Ramos (cell line): ENCODE data around the gene ERFE.
"Not testable (repeated sequence)": the region's sequence is repeated elsewhere in the genome, so short reads cannot be mapped to it uniquely, and the experiment has no call there.

Experiments used
- in situ Hi-C: fragments of 300-500 bp; cut with MboI; formaldehyde crosslinking; loops from one replicate; pipeline ENCODE4 v1.14.3; 2022; ENCODE audit warnings: low sequenced_read_pairs; ENCODE audit not compliant: unreplicated experiment

ERFE gene

GRCh38 chr2:238166391-238167343, 7.9 kb downstream of the ERFE start:
- in situ Hi-C loops = loop anchor here (5.0 kb wide), 1 partner anchor 86 kb away; no protein-coding TSS in a partner anchor

- in situ Hi-C loops = loop anchor here (5.0 kb wide), 1 partner anchor 85 kb away; no protein-coding TSS in a partner anchor
Measured at GRCh38 chr2:238167344-238167715, 8.6 kb downstream of the ERFE start.

DNA sequence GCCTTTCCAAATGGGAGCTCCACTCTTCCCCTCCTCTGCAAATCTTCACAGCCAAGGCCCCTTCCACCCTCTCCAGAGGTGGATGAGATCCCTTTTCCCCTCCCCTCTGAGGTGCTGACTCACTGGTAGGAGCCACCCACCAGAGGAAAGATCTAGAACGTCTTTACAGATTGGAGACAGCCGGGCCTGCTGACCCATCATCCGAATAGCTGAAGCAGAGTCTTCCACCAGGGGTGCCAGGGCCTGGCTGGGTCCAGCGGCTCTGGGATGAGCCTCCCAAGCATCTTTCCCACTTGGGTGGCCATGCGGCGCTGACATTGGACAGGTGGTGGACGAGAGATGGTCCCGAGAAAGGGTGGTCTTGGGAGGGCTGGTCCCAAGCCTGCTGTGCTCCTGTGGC, 9.0 kb downstream of the ERFE start:
- in situ Hi-C loops = loop anchor here (5.0 kb wide), 1 partner anchor 85 kb away; no protein-coding TSS in a partner anchor

GRCh38 chr2:238168196-238169047, 9.7 kb downstream of the ERFE start:
- in situ Hi-C loops = loop anchor here (5.0 kb wide), 1 partner anchor 84 kb away; no protein-coding TSS in a partner anchor

GRCh38 chr2:238169048-238169707, 10.4 kb downstream of the ERFE start:
- in situ Hi-C loops = loop anchor here (5.0 kb wide), 1 partner anchor 83 kb away; no protein-coding TSS in a partner anchor

DNA sequence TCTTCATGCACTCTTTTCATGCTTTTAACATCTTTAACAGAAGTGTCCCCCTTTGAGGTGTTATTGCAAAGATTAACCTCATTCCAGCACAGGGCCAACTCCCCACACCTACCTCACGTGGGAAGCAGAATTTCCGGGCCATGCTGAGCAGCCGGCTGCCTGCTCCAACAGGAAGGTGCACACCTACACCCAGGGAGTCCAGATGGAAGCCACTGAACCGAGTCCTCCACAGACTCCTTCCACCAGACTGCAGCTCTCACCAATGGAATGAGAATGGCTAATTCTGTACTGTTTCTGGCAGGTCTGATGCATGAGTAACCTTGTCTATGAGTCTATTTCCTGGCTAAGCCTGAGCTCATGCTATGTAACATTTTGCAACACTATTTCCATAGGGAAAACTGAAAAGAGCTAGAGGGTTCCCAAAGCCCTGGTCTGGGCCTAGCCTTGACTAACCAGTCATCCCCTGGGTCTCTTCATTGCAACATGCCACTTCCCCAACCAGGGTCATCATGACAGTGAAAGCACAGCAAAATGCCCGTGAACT, 11.0 kb downstream of the ERFE start:
- in situ Hi-C loops = loop anchor here (5.0 kb wide), 1 partner anchor 83 kb away; no protein-coding TSS in a partner anchor

- in situ Hi-C loops = no loop called here
Measured at GRCh38 chr2:238170386-238171071, 11.8 kb downstream of the ERFE start.

DNA sequence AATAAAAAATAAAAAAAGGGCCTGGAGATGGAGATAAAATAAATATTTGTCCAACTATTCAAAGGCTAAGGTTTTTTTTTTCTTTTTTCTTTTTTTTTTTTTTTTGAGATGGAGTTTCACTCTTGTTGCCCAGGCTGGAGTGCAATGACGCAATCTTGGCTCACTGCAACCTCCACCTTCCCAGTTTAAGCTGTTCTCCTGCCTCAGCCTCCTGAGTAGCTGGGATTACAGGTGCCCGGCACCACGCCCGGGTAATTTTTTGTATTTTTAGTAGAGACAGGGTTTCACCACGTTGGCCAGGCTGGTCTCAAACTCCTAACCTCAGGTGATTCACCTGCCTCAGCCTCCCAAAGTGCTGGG, 12.3 kb downstream of the ERFE start:
- in situ Hi-C loops = not testable (repeated sequence)

GRCh38 chr2:238171575-238172187, 12.9 kb downstream of the ERFE start:
- in situ Hi-C loops = no loop called here

DNA sequence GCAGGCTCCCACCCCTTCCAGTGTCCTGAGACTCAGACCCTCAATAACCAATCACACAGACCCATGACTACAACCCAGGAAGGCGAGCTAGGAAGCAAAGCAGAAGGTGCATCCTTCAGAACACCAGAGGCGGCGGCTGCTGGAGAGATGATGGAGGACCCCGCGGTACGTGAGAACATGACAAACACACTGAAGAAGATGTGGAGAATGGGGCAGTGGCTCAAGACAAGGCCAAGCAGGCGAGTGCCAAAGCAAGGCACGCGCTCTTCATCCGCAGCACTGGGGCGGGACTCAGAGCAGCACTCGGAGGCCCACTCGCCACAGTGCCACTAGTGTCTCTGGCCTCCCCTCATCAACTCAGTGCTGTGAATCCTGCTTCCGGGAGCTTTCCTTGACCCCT, 13.7 kb downstream of the ERFE start:
- in situ Hi-C loops = no loop called here

DNA sequence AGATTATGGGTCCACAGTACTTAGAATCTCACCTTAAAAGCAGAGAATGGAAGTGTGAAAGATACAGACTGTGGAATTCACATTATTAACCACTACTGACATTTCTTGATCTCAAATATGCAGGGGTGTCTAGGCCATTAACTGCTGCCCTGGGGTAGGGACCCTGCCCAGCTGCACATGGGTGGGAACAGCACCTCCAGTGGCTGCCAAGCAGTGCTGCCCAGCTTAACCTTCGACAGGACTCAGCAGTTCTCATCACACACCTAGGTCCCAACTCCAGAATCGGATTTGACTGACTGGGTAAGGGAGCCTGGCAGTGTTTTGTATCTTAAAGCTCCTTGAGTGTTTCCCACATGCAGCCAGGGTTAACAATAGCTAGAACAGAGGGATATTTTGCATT, 14.9 kb downstream of the ERFE start:
- in situ Hi-C loops = no loop called here

- in situ Hi-C loops = no loop called here
Measured at GRCh38 chr2:238174291-238174690, 15.5 kb downstream of the ERFE start.

- in situ Hi-C loops = no loop called here
Measured at GRCh38 chr2:238174701-238175100, 15.9 kb downstream of the ERFE start.

GRCh38 chr2:238176613-238177012, 17.8 kb downstream of the ERFE start:
- in situ Hi-C loops = no loop called here

- in situ Hi-C loops = no loop called here
Measured at GRCh38 chr2:238180554-238180953, 21.8 kb downstream of the ERFE start.

GRCh38 chr2:238182362-238182761, 23.6 kb downstream of the ERFE start:
- in situ Hi-C loops = no loop called here

GRCh38 chr2:238183821-238184220, 25.1 kb downstream of the ERFE start:
- in situ Hi-C loops = no loop called here

DNA sequence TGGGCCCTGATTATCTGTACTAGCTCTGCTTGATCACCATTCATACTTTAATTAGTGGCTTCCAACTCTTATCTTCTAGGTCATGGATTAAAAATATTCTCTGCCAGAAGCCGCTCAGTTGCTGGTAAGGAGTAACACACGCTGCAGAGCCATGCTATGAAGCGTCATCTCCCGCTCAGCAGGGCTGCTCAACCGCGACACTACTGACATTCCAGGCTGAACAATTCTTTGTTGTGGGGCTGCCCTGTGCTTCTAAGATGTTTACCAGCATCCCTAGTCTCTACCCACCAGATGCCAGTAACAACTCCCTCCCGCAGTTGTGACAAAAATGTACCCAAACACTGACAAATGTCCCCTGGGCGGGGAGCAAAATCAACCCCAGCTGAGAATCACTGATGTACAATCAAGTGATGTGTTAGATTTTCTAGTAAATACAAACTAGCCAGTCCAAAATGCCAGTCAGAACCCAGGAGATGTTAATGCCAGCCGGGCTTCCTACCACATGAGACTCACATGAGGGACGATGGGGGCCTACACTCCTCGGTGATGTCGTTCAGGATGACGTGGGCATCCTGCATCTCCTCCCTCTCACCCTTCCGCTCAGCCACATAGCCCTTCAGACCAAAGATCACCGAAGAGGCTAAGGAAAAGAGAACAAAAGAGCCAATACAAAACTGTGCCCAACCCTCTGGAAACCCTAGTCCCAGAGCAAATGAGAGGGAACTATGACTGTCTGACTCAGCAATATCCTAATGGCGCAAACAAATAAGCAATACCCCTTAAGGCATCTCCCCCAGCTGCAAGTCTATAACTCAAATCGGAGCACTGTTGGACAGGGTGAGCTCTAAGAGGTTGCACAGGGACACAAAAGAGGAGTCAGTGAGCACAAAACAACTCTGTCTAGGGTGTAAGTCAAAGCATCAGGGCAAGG, 29.1 kb downstream of the ERFE start:
- in situ Hi-C loops = no loop called here
